A549 (cell line): Measurements from ENCODE around the gene PRR12. TPM values are rescaled to one million over a fixed set of nuclear protein-coding genes. Genes with fewer than 3 reads are reported as not detected.

Experiments used
- ATAC-seq, 2 experiments: fragments of 200-7000 bp in 1 of 2; fragments of >200 bp in 1 of 2; cut with Nextera tagmentation in 1 of 2; cut with Tn5 transposase in 1 of 2; 3 replicates each; pipeline versions ENCODE4 v1.8.0 to v1.9.1; 2018 to 2020; ENCODE audit warnings: mild to moderate bottlenecking in 1 of 2, moderate library complexity in 1 of 2
- CTCF ChIA-PET: fragments of 300-600 bp; sonication (Branson Sonifier 250); formaldehyde crosslinking; extraction: SDS; loops from one replicate; lab custom pipeline; 2021; ENCODE audit warnings: antibody characterized with exemption, inconsistent platforms; lab: Yijun Ruan, JAX
- POLR2A ChIA-PET: fragments of 350-600 bp; formaldehyde crosslinking; extraction: SDS; loops from one replicate; lab custom pipeline; 2021; ENCODE audit warnings: antibody characterized with exemption, inconsistent platforms; lab: Yijun Ruan, JAX
- DNase-seq, 2 experiments: peaks; one replicate each; pipeline versions ENCODE4 v3.0.0 to v3.0.0-alpha.2; 2011 to 2016; ENCODE audit warnings: low read depth in 1 of 2, low spot score in 1 of 2
- FAIRE-seq: peaks from 2 replicates; lab custom pipeline; 2011; peaks lifted over from hg19 to GRCh38; lab: Jason Lieb, UNC
- H3K27ac ChIP-seq, 2 experiments: fragments of >200 bp; sonication (Bioruptor Twin); formaldehyde crosslinking; 3 replicates each; pipeline ENCODE4 v1.5.1; 2016 to 2017
- H3K4me1 ChIP-seq: fragments of >200 bp; sonication (Bioruptor Twin); formaldehyde crosslinking; 3 replicates; pipeline ENCODE4 v1.6.1; 2016
- H3K4me2 ChIP-seq: fragments of >200 bp; sonication (Bioruptor Twin); formaldehyde crosslinking; 3 replicates; pipeline ENCODE4 v1.6.1; 2016
- H3K4me3 ChIP-seq: fragments of >200 bp; sonication (Bioruptor Twin); formaldehyde crosslinking; 3 replicates; pipeline ENCODE4 v1.5.1; 2016
- H3K9me3 ChIP-seq: fragments of >200 bp; sonication (Bioruptor Twin); formaldehyde crosslinking; 3 replicates; pipeline ENCODE4 v1.6.1; 2016
- CBX2 ChIP-seq: fragments of 200-600 bp; sonication (generic); IDR thresholded peaks from 2 replicates; pipeline ENCODE4 v1.6.1; 2016; ENCODE audit warnings: low read depth, mild to moderate bottlenecking, borderline replicate concordance
- CBX8 ChIP-seq: fragments of 200-600 bp; sonication (generic); IDR thresholded peaks from 2 replicates; pipeline ENCODE4 v1.6.1; 2016
- CHD4 ChIP-seq: fragments of 200-600 bp; sonication (generic); IDR thresholded peaks from 2 replicates; pipeline ENCODE4 v1.6.1; 2016; ENCODE audit warnings: antibody characterized with exemption, mild to moderate bottlenecking, borderline replicate concordance
- E2F6 ChIP-seq: IDR thresholded peaks from 2 replicates; pipeline ENCODE4 v1.6.1; 2012; ENCODE audit warnings: low read depth, borderline replicate concordance
- GATA3 ChIP-seq: IDR thresholded peaks from 2 replicates; pipeline ENCODE4 v1.6.1; 2012; ENCODE audit warnings: borderline replicate concordance
- HDAC2 ChIP-seq: fragments of 200-600 bp; sonication (generic); IDR thresholded peaks from 2 replicates; pipeline ENCODE4 v1.6.1; 2016
- HES2 ChIP-seq: fragments of >200 bp; sonication (Bioruptor Twin); formaldehyde crosslinking; IDR thresholded peaks from 2 replicates; pipeline ENCODE4 v1.6.1; 2016
- HOXA7 ChIP-seq: fragments of 250-450 bp; sonication (Bioruptor Pico); IDR thresholded peaks from 2 replicates; pipeline ENCODE4 v1.5.0; 2020; ENCODE audit warnings: mild to moderate bottlenecking, moderate library complexity
- HOXB13 ChIP-seq: fragments of 250-450 bp; sonication (Bioruptor Pico); IDR thresholded peaks from 2 replicates; pipeline ENCODE4 v1.5.0; 2020; ENCODE audit warnings: low read depth, mild to moderate bottlenecking, moderate library complexity
- HOXB5 ChIP-seq: fragments of 250-450 bp; sonication (Bioruptor Pico); IDR thresholded peaks from 2 replicates; pipeline ENCODE4 v1.5.0; 2020; ENCODE audit warnings: mild to moderate bottlenecking, moderate library complexity
- JUN ChIP-seq, 2 experiments: fragments of >200 bp; sonication (Bioruptor Twin); formaldehyde crosslinking; IDR thresholded peaks; 2 replicates in 1 of 2; 3 replicates in 1 of 2; pipeline ENCODE4 v1.6.1; 2016 to 2017
- MAZ ChIP-seq: fragments of 150-350 bp; IDR thresholded peaks from 2 replicates; pipeline ENCODE4 v1.6.1; 2014; ENCODE audit warnings: antibody characterized with exemption, low read depth, low read length, borderline replicate concordance
- NR3C1 ChIP-seq: fragments of >200 bp; sonication (Bioruptor Twin); formaldehyde crosslinking; IDR thresholded peaks from 3 replicates; pipeline ENCODE4 v1.6.1; 2017
- POLR2AphosphoS2 ChIP-seq: conservative IDR thresholded peaks from 2 replicates; pipeline ENCODE4 v1.6.1; 2012; ENCODE audit warnings: low read length, improper control_type of control experiment, inconsistent platforms
- RAD21 ChIP-seq, 2 experiments: fragments of >200 bp in 1 of 2; sonication (Bioruptor Twin) in 1 of 2; formaldehyde crosslinking in 1 of 2; IDR thresholded peaks in 1 of 2; conservative IDR thresholded peaks in 1 of 2; 2 replicates in 1 of 2; 3 replicates in 1 of 2; pipeline ENCODE4 v1.6.1; 2012 to 2018; ENCODE audit warnings: inconsistent platforms in 1 of 2
- RFX5 ChIP-seq: fragments of 450-650 bp; IDR thresholded peaks from 2 replicates; pipeline ENCODE4 v1.7.1; 2014; ENCODE audit warnings: antibody characterized with exemption, mild to moderate bottlenecking, moderate library complexity
- RNF2 ChIP-seq: fragments of 200-600 bp; sonication (generic); IDR thresholded peaks from 2 replicates; pipeline ENCODE4 v1.6.1; 2016; ENCODE audit warnings: low read depth, mild to moderate bottlenecking, antibody characterized with exemption, moderate library complexity, borderline replicate concordance
- SMC3 ChIP-seq: fragments of >200 bp; sonication (Bioruptor Twin); formaldehyde crosslinking; IDR thresholded peaks from 3 replicates; pipeline ENCODE4 v1.6.1; 2018; ENCODE audit warnings: inconsistent platforms
- SREBF2 ChIP-seq: fragments of 450-650 bp; IDR thresholded peaks from 2 replicates; pipeline ENCODE4 v1.6.1; 2014; ENCODE audit warnings: mild to moderate bottlenecking, moderate library complexity
- USF2 ChIP-seq: fragments of 450-650 bp; IDR thresholded peaks from 2 replicates; pipeline ENCODE4 v1.6.1; 2014; ENCODE audit warnings: antibody characterized with exemption
- ZC3H11A ChIP-seq: fragments of 450-650 bp; IDR thresholded peaks from 2 replicates; pipeline ENCODE4 v1.6.1; 2014; ENCODE audit warnings: antibody characterized with exemption, mild to moderate bottlenecking
- ZNF302 ChIP-seq: fragments of 250-450 bp; sonication (Bioruptor Pico); IDR thresholded peaks from 2 replicates; pipeline ENCODE4 v1.9.0; 2021; ENCODE audit warnings: inconsistent platforms, mild to moderate bottlenecking, moderate library complexity
- ZSCAN20 ChIP-seq: fragments of 250-450 bp; sonication (Bioruptor Pico); IDR thresholded peaks from 2 replicates; pipeline ENCODE4 v1.8.0; 2022; ENCODE audit warnings: mild to moderate bottlenecking, moderate library complexity
- WGBS: methylation state at CpG from one replicate; pipeline ENCODE4 v1.1.6; 2017; ENCODE audit errors: missing lambda C conversion rate; 5-methylcytosine and 5-hydroxymethylcytosine counted together
- polyA plus RNA-seq, 4 experiments: library from polyadenylated mRNA; depleted of rRNA in 3 of 4; stranded (reverse); fragments of >200 nt; fragmentation: RNase III in 1 of 4; extraction: RNeasy Plus Mini Kit Qiagen cat#74134 plus additional on column Dnase treatment in 1 of 4; gene quantifications; 2 replicates in 3 of 4; 3 replicates in 1 of 4; pipeline ENCODE4 v1.2.3, GENCODE V29; 2011 to 2017

The PRR12 gene
- polyA plus RNA-seq, 2 of the 4 experiments (the other 2 are of a cell fraction), result 0.78 to 15.6 TPM

DNA sequence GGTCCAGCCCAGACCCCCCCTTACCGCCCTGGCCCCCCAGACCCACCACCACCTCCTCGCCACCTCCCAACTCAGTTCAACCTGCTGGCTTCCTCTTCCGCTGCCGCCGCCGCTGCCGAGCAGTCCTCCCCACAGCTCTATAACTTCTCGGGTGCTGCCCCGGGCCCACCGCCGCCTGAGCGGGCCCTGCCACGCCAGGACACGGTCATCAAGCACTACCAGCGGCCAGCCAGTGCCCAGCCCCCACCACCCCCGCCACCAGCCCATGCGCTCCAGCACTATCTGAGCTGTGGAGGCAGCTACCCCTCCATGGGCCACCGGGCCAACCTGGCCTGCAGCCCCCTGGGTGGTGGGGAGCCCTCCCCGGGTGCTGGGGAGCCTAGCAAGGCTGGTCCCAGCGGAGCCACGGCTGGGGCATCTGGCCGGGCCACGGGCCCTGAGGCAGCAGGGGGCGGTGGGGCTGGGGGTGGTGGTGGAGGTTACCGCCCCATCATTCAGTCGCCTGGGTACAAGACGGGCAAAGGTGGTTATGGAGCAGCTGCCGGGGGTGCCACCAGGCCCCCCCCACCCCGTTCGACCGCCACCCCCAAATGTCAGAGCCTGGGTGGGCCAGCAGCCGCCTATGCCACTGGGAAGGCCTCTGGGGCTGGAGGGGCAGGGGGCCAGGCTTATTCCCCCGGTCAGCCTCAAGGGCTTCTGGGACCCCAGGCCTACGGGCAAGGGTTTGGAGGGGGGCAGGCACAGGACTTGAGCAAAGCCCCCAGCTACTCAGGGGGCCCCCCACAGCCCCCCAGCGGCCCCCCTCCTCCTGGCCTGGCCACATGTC lies 4.2 kb downstream of the PRR12 start:
- no peak for ATAC-seq
- Histone ChIP-seq H3K4me1 (peaks cover 7% of the 10 kb centered on the region), H3K4me3 (no peak overlapping the region), H3K4me2 (no peak overlapping the region), H3K9me3 (no peaks in the 10 kb centered on the region), H3K27ac (no peak overlapping the region)
- no peak for FAIRE-seq
- no peak for TF ChIP-seq MAZ
- no peak for TF ChIP-seq NR3C1
- TF ChIP-seq SMC3, result no peak
- no peak for TF ChIP-seq E2F6
- TF ChIP-seq RNF2, result no peak
- TF ChIP-seq POLR2AphosphoS2, result no peak
- TF ChIP-seq USF2, result no peak
- no peak for TF ChIP-seq JUN (IDR thresholded peaks at IDR 0.05)
- no peak for TF ChIP-seq RAD21 (conservative IDR thresholded peaks at IDR 0.05 in 1 of 2, IDR thresholded peaks at IDR 0.05 in 1 of 2)
- TF ChIP-seq CBX8, result no peak
- TF ChIP-seq HOXB5, result no peak
- TF ChIP-seq GATA3, result no peak
- no peak for TF ChIP-seq CBX2
- TF ChIP-seq HES2, result no peak
- TF ChIP-seq CHD4, result no peak
- TF ChIP-seq ZSCAN20 (CRISPR knock-in tag), result no peak
- no peak for TF ChIP-seq SREBF2
- no peak for TF ChIP-seq HDAC2
- TF ChIP-seq RFX5, result no peak
- CTCF ChIA-PET, result interaction anchor here (1.1 to 3.1 kb wide), 7 partner anchors 7 to 77 kb away, joined by 3 to 13 read pairs (median 4); partner anchors contain the start of gene RRAS
- no peak for DNase-seq
- POLR2A ChIA-PET, result interaction anchor here (0.5 kb wide), 1 partner anchor 8 kb away, joined by 3 read pairs; no protein-coding TSS in a partner anchor
- WGBS, result 90% methylated on average over 22 of the region's 35 CpGs

DNA sequence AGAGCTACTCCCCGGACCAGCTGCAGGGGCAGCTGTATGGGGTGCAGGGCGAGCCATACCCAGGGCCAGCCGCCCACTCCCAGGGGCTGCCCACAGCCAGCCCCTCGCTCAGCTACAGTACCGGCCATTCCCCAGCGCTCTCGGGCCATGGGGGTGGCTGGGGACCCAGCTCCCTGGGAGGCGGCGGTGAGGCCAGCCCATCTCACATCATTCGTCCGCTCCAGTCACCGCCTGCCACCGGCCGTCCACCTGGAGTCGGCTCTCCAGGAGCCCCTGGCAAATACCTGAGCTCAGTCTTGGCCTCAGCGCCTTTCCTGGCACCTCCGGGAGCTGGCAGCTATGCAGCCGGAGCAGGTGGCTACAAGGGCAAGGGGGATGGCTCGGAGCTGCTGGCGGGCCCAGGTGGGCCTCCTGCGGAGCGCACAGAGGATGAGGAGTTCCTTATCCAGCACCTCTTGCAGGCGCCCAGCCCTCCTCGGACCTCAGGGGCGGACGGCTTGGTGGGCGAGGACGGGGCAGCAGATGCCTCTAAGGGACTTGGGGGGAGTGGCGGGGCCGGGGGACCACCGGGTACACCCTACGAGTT lies 4.9 kb downstream of the PRR12 start:
- ATAC-seq, result no peak

More for the DNA sequence above, 4.9 kb downstream of the PRR12 start:
- ChIA-PET CTCF (interaction anchor here (1.1 to 3.1 kb wide), 5 partner anchors 25 to 76 kb away, joined by 3 to 13 read pairs (median 7); no protein-coding TSS in a partner anchor), POLR2A (interaction anchor here (0.5 kb wide), 1 partner anchor 8 kb away, joined by 3 read pairs; no protein-coding TSS in a partner anchor)
- H3K4me1 ChIP-seq, result peaks cover 7% of the 10 kb centered on the region
- FAIRE-seq, result no peak
- no peak overlapping the region for H3K4me3 ChIP-seq
- no peak for DNase-seq
- WGBS, result 98% methylated on average over 23 of the region's 32 CpGs
- H3K4me2 ChIP-seq, result no peak overlapping the region
- H3K9me3 ChIP-seq, result no peaks in the 10 kb centered on the region
- no peak overlapping the region for H3K27ac ChIP-seq
- TF ChIP-seq ZC3H11A (no peak), HOXB13 (CRISPR knock-in tag) (no peak), USF2 (no peak), HOXA7 (CRISPR knock-in tag) (no peak), ZNF302 (no peak), RNF2 (no peak), RFX5 (no peak)
